Liver (tissue), 3 donors: ENCODE data around the gene PNPLA6.

Experiments used
- CTCF ChIP-seq: fragments of 150-350 bp; IDR thresholded peaks from 2 replicates; pipeline ENCODE4 v1.5.1; 2017; ENCODE audit warnings: improper control_type of control experiment, low read depth, low read length; ENCODE audit not compliant: missing input control
- JUND ChIP-seq, 2 donors: IDR thresholded peaks; 2 replicates each; pipeline ENCODE4 v1.6.1; 2016; ENCODE audit warnings: antibody characterized with exemption in 2 of 2
- MAX ChIP-seq: IDR thresholded peaks from 2 replicates; pipeline ENCODE4 v1.6.1; 2016; ENCODE audit warnings: antibody characterized with exemption
- RAD21 ChIP-seq, 2 donors: IDR thresholded peaks; 2 replicates each; pipeline ENCODE4 v1.6.1; 2016; ENCODE audit warnings: antibody characterized with exemption in 2 of 2, mild to moderate bottlenecking in 2 of 2
- REST ChIP-seq: IDR thresholded peaks from 2 replicates; pipeline ENCODE4 v1.6.1; 2016; ENCODE audit warnings: antibody characterized with exemption, mild to moderate bottlenecking
- TAF1 ChIP-seq: conservative IDR thresholded peaks from 2 replicates; pipeline ENCODE4 v1.6.1; 2016; ENCODE audit warnings: antibody characterized with exemption, mild to moderate bottlenecking
- YY1 ChIP-seq: IDR thresholded peaks from 2 replicates; pipeline ENCODE4 v1.6.1; 2016; ENCODE audit warnings: antibody characterized with exemption, mild to moderate bottlenecking
- donor health status: healthy.
- donor health status: healthy.

- TF ChIP-seq CTCF (no peak), REST (no peak), TAF1 (no peak), MAX (no peak), YY1 (no peak), JUND (IDR thresholded peaks at IDR 0.05) (no peak), RAD21 (IDR thresholded peaks at IDR 0.05) (no peak)
Measured at GRCh38 chr19:7598180-7598579, 62.7 kb downstream of the PNPLA6 start.
